HepG2 (cell line): ENCODE results near the gene SARS2.

Experiments used
- IRF1 ChIP-seq: sonication (generic); formaldehyde crosslinking; IDR thresholded peaks from 2 replicates; pipeline ENCODE4 v1.4.0; 2020; ENCODE audit warnings: low read depth, mild to moderate bottlenecking, missing genetic modification reagents
- NFRKB ChIP-seq: fragments of 450-650 bp; IDR thresholded peaks from 2 replicates; pipeline ENCODE4 v1.6.1; 2017
- PHF20 ChIP-seq: sonication (generic); formaldehyde crosslinking; IDR thresholded peaks from 2 replicates; pipeline ENCODE4 v1.5.0; 2020; ENCODE audit warnings: mild to moderate bottlenecking, missing genetic modification reagents
- POLR2A ChIP-seq, 2 experiments: IDR thresholded peaks; 2 replicates each; pipeline ENCODE4 v1.6.1; 2011; ENCODE audit warnings: low read depth in 2 of 2, low read length in 2 of 2, mild to moderate bottlenecking in 1 of 2, moderate library complexity in 1 of 2; ENCODE audit not compliant: insufficient read depth in 1 of 2
- RAD51 ChIP-seq: fragments of 450-650 bp; IDR thresholded peaks from 2 replicates; pipeline ENCODE4 v1.6.1; 2016; ENCODE audit warnings: borderline replicate concordance
- TCF7 ChIP-seq: sonication (generic); IDR thresholded peaks from 2 replicates; pipeline ENCODE4 v1.6.1; 2016; ENCODE audit warnings: antibody characterized with exemption, low read depth
- TF ChIP-seq, protein P1 (sequence below): sonication (generic); formaldehyde crosslinking; IDR thresholded peaks from 2 replicates; pipeline ENCODE4 v1.5.0; 2020; ENCODE audit warnings: missing genetic modification reagents

GRCh38 chr19:38932425-38933179 lies 2.0 kb upstream of the SARS2 start:
- no peak for TF ChIP-seq POLR2A (IDR thresholded peaks at IDR 0.05; ENCODE audit: insufficient read depth in 1 of 2, low read depth in 2 of 2, low read length in 2 of 2)
- no peak for TF ChIP-seq PHF20
- no peak for TF ChIP-seq IRF1 (CRISPR knock-in tag)
- no peak for TF ChIP-seq RAD51
- no peak for TF ChIP-seq NFRKB
- TF ChIP-seq, protein P1, sequence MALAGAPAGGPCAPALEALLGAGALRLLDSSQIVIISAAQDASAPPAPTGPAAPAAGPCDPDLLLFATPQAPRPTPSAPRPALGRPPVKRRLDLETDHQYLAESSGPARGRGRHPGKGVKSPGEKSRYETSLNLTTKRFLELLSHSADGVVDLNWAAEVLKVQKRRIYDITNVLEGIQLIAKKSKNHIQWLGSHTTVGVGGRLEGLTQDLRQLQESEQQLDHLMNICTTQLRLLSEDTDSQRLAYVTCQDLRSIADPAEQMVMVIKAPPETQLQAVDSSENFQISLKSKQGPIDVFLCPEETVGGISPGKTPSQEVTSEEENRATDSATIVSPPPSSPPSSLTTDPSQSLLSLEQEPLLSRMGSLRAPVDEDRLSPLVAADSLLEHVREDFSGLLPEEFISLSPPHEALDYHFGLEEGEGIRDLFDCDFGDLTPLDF (CRISPR knock-in tag) = no peak
- no peak for TF ChIP-seq TCF7
